Breast epithelium (tissue), 3 donors: ENCODE results near the gene ZC3H14.

Experiments
- POLR2AphosphoS5 ChIP-seq, 3 donors: sonication (generic); formaldehyde crosslinking; IDR thresholded peaks; one replicate each; pipeline ENCODE4 v1.6.1; 2017; ENCODE audit warnings: antibody characterized with exemption in 3 of 3
- TF ChIP-seq, protein P1 (sequence below), 3 donors: fragments of 450-650 bp; IDR thresholded peaks; one replicate each; pipeline ENCODE4 v1.5.1; 2016 to 2017; ENCODE audit warnings: antibody characterized with exemption in 3 of 3, mild to moderate bottlenecking in 3 of 3, moderate library complexity in 3 of 3

DNA sequence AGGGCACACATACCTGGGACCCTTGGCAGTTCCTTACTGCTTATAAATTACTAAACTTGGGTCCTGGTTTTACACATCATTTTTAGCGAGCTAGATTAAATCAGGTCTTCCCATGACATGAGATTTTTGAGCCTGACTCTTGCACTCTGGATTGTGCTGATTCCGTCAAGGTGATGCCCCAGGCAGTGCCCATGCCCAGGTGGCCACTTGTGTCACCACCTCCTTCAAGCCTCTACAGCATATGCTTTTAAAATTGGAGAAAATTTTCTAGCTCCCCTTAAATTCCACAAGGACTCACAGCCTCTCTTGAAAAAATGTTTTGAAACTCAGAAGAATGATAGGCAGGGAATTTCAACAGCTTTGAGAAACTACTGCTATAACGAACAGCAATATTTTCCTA, 17.6 kb upstream of the ZC3H14 start:
- TF ChIP-seq POLR2AphosphoS5 (IDR thresholded peaks at IDR 0.05), result no peak
- TF ChIP-seq, protein P1, sequence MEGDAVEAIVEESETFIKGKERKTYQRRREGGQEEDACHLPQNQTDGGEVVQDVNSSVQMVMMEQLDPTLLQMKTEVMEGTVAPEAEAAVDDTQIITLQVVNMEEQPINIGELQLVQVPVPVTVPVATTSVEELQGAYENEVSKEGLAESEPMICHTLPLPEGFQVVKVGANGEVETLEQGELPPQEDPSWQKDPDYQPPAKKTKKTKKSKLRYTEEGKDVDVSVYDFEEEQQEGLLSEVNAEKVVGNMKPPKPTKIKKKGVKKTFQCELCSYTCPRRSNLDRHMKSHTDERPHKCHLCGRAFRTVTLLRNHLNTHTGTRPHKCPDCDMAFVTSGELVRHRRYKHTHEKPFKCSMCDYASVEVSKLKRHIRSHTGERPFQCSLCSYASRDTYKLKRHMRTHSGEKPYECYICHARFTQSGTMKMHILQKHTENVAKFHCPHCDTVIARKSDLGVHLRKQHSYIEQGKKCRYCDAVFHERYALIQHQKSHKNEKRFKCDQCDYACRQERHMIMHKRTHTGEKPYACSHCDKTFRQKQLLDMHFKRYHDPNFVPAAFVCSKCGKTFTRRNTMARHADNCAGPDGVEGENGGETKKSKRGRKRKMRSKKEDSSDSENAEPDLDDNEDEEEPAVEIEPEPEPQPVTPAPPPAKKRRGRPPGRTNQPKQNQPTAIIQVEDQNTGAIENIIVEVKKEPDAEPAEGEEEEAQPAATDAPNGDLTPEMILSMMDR (IDR thresholded peaks at IDR 0.05), result no peak
